Stimulated activated CD8-positive, alpha-beta memory T cell treated with anti-CD3 and anti-CD28 coated beads, Interleukin-2, amount 100 ng/mL, for 1 hour (primary cell): ENCODE data around the gene ITK.
"Not testable (repeated sequence)": the region's sequence is repeated elsewhere in the genome, so short reads cannot be mapped to it uniquely, and the experiment has no call there.

Experiments
- DNase-seq, 2 donors: peaks; one replicate each; pipeline ENCODE4 v3.0.0-alpha.2; 2020; ENCODE audit warnings: low read depth in 2 of 2

Gene ITK

GRCh38 chr5:157167214-157167621, 13.4 kb upstream of the ITK start:
- no peak for DNase-seq

GRCh38 chr5:157168286-157168685, 12.4 kb upstream of the ITK start:
- no peak for DNase-seq

- DNase-seq = peak; percentile 34 to 47
Measured at GRCh38 chr5:157172403-157172802, 8.2 kb upstream of the ITK start.

GRCh38 chr5:157175071-157175612, 5.5 kb upstream of the ITK start:
- DNase-seq = no peak

- DNase-seq = no peak
Measured at GRCh38 chr5:157177953-157178352, 2.7 kb upstream of the ITK start.

GRCh38 chr5:157178966-157179365, 1.7 kb upstream of the ITK start:
- DNase-seq = no peak

GRCh38 chr5:157182143-157182757, 1.6 kb downstream of the ITK start:
- no peak for DNase-seq

GRCh38 chr5:157184117-157184670, 3.6 kb downstream of the ITK start:
- DNase-seq = no peak

GRCh38 chr5:157185122-157185521, 4.5 kb downstream of the ITK start:
- DNase-seq = not testable (repeated sequence)

GRCh38 chr5:157186309-157187045, 5.8 kb downstream of the ITK start:
- no peak for DNase-seq

GRCh38 chr5:157187046-157187754, 6.6 kb downstream of the ITK start:
- no peak for DNase-seq

- no peak for DNase-seq
Measured at GRCh38 chr5:157188270-157188669, 7.6 kb downstream of the ITK start.

- no peak for DNase-seq
Measured at GRCh38 chr5:157189223-157189622, 8.6 kb downstream of the ITK start.

GRCh38 chr5:157193699-157194424, 13.2 kb downstream of the ITK start:
- no peak for DNase-seq

GRCh38 chr5:157196045-157196444, 15.4 kb downstream of the ITK start:
- no peak for DNase-seq

- no peak for DNase-seq
Measured at GRCh38 chr5:157197086-157197485, 16.4 kb downstream of the ITK start.

GRCh38 chr5:157198277-157198986, 17.8 kb downstream of the ITK start:
- DNase-seq = no peak

- no peak for DNase-seq
Measured at GRCh38 chr5:157201857-157202256, 21.2 kb downstream of the ITK start.

GRCh38 chr5:157203417-157203816, 22.8 kb downstream of the ITK start:
- DNase-seq = no peak

- DNase-seq = no peak
Measured at GRCh38 chr5:157204765-157205164, 24.1 kb downstream of the ITK start.

GRCh38 chr5:157205708-157206107, 25.1 kb downstream of the ITK start:
- DNase-seq = no peak
